Measurements from ENCODE around the gene TTC9B.

Gene TTC9B

DNA sequence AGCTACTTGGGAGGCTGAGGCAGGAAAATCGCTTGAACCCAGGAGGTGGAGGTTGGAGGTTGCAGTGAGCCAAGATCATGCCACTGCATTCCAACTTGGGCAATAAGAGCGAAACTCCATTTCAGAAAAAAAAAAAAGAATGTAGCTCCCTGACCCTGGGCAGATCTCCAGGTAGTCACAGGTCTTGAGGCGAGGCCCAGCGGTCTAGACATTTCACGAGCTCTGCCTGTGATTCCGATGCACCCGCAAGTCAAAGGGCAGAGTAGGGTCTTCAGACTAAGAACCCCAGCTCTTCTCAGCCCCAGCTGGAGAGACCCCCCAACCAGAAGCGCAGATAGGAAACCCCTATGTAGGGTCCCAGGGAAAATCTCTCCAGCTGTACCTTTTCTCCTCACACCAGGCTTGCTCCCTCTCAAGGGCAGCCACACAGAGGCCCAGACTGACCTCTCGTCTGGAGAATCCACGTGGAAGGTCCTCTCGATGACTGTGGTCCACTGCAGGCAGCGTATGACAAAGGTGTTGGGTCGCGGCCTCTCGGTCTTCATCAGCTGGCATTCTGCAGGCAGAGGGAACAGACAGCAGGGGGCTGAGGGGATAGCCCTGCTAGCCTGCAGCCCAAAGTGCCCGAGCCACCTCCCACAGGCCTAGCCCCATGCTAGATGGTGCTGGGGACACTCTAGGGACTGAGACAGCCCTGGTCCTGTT, 36.7 kb upstream of the TTC9B start:
- no peak for DNase-seq (ENCODE audit: low spot score)
- TF ChIP-seq, protein P1, sequence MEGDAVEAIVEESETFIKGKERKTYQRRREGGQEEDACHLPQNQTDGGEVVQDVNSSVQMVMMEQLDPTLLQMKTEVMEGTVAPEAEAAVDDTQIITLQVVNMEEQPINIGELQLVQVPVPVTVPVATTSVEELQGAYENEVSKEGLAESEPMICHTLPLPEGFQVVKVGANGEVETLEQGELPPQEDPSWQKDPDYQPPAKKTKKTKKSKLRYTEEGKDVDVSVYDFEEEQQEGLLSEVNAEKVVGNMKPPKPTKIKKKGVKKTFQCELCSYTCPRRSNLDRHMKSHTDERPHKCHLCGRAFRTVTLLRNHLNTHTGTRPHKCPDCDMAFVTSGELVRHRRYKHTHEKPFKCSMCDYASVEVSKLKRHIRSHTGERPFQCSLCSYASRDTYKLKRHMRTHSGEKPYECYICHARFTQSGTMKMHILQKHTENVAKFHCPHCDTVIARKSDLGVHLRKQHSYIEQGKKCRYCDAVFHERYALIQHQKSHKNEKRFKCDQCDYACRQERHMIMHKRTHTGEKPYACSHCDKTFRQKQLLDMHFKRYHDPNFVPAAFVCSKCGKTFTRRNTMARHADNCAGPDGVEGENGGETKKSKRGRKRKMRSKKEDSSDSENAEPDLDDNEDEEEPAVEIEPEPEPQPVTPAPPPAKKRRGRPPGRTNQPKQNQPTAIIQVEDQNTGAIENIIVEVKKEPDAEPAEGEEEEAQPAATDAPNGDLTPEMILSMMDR (IDR thresholded peaks at IDR 0.05; ENCODE audit: extremely low read depth, missing control alignments) = no peak

DNA sequence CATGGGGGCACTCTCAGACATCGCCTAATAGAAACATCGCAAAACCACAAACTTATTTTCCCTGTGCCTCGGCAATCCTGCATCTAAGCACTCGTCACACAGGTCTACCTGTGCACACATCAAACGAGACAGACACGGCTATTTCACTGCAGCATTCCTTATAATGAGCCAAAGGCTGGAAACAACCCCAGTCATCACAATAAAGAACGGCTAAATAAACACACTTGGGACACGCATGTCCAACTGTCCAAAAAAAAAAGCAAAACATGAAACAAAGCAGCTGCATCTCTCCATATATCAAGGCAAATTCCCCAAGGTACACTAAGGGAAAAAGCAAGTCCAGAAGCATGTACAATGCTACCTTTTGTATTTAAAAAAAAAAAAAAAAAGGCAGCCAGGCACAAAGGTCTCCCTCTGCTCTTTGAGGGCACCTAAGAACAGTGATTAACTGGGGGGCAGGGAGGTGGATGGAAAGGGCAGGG, 35.5 kb upstream of the TTC9B start:
- TF ChIP-seq, protein P1 (IDR thresholded peaks at IDR 0.05; ENCODE audit: extremely low read depth, missing control alignments) = no peak
- no peak for DNase-seq (ENCODE audit: low spot score)

DNA sequence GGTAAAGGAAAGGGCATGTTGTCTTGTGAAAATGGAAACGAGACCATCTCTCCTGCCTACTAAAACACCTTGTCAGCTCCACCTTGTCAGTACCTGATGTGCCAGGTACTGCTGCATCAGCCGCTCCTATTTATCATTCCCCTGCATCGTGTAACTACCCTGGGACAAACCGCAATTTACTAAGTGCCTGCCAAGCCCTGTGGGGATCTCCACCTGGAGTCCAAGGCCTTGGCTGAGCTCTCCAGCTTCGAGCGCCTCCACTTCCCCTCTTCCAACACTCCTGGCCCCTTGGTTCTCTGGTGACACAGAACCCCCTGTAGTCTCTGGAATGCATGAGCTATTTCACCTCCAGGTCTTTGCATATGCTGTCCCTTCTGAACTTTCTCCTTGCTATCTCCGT, 34.2 kb upstream of the TTC9B start:
- no peak for DNase-seq (ENCODE audit: low spot score)
- TF ChIP-seq, protein P1 (IDR thresholded peaks at IDR 0.05; ENCODE audit: extremely low read depth, missing control alignments) = no peak

DNA sequence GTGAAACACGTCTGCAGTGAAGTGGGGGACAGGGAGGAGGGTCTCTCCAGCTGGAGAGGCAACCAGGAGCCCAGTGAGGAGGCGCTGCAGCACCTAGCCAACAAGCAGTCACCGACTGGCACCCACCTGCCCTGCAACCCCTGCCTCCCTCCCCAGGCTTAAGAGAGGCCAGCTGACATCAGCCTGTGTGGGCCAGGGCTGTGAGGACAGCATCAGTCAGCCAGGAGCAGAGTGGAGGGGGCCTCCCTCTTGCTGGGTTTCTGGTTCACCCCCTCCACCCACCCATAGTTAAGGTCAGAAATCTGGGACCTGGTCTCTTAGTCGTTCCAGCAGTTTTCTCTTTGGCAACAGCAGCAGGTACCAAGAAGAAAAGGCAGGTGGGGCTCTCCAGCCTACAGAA, 33.8 kb upstream of the TTC9B start:
- no peak for DNase-seq (ENCODE audit: low spot score)
- TF ChIP-seq, protein P1 (IDR thresholded peaks at IDR 0.05; ENCODE audit: extremely low read depth, missing control alignments) = no peak

DNA sequence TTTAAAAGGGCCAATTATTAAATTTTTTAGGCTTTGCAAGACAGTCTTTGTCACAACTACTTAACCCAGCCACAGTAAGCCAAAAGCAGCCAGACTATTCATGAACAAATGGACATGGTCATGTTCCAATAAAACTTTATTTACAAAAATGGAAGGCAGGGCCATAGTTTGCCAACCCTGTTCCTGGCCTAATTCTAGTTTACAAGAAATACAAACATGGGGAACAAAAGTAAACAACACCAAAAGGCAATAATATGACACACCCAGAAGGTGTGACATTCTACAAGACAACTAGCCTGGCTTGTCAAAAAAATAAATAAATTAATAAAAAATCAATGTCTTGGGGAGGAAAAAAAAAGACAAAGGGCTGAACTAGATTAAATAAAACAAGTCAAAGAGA, 33.1 kb upstream of the TTC9B start:
- TF ChIP-seq, protein P1 (IDR thresholded peaks at IDR 0.05; ENCODE audit: extremely low read depth, missing control alignments) = no peak
- DNase-seq (ENCODE audit: low spot score) = no peak

DNA sequence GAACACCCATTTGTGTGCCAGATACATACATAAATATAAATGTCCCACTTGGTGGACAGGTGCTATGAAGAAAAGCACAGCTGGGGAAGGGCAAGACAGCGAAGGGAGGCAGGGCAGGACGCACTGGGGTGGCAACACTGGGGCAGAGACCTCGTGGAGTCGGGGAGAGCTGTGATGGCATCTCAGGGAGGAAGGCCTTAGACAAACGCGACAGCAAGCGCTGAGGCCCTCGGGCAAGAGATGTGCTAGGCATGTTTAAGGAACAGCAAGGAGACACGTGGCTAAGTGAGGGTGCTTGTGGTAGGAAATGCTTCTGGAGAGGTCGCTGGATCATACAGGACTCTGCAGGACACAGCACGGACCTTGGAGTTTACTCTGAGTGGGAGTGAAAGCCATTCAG, 31.6 kb upstream of the TTC9B start:
- no peak for DNase-seq (ENCODE audit: low spot score)
- TF ChIP-seq, protein P1 (IDR thresholded peaks at IDR 0.05; ENCODE audit: extremely low read depth, missing control alignments) = no peak

DNA sequence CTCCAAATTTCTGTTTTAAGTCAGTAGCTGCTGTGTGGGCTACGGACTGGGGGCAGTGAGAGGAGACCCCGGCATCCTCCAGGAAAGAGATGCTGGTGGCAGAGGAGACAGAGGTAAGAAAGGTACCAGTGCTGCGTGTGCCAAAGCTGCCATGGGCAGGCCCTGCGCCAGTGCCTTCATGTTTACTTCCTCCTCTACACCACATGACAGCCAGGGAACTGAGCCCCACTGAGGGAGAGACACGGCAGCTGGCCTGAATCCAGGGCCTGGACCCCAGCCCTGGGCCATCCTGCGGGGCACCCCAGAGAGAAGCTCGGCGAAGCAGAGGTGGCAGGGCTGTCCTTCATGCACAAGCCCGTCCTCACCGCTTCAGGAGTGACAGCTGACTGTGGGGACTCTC, 31.0 kb upstream of the TTC9B start:
- DNase-seq (ENCODE audit: low spot score) = no peak
- TF ChIP-seq, protein P1 (IDR thresholded peaks at IDR 0.05; ENCODE audit: extremely low read depth, missing control alignments) = no peak

Data from GM20000 (cell line).